BE2C (cell line): Measurements from ENCODE around the gene PTPN11.

ENCODE experiments used
- DNase-seq: peaks from one replicate; pipeline ENCODE4 v3.0.0-alpha.2; 2020
- H3K27me3 ChIP-seq: fragments of 250-450 bp; sonication (Bioruptor Pico); 2 replicates; pipeline ENCODE4 v1.5.1; 2020; ENCODE audit warnings: mild to moderate bottlenecking
- H3K36me3 ChIP-seq: fragments of 250-450 bp; sonication (Bioruptor Pico); 2 replicates; pipeline ENCODE4 v1.5.1; 2020; ENCODE audit warnings: mild to moderate bottlenecking
- H3K4me1 ChIP-seq: fragments of 250-450 bp; sonication (Bioruptor Pico); 2 replicates; pipeline ENCODE4 v1.5.1; 2020
- H3K4me3 ChIP-seq: 2 replicates; pipeline ENCODE4 v1.5.1; 2011; ENCODE audit warnings: low read depth, low read length
- H3K9me3 ChIP-seq: fragments of 250-450 bp; sonication (Bioruptor Pico); 2 replicates; pipeline ENCODE4 v1.5.1; 2020
- TF ChIP-seq, protein P1 (sequence below): IDR thresholded peaks from 2 replicates; pipeline ENCODE4 v1.5.1; 2012; ENCODE audit warnings: mild to moderate bottlenecking, low read depth, low read length

Gene PTPN11

DNA sequence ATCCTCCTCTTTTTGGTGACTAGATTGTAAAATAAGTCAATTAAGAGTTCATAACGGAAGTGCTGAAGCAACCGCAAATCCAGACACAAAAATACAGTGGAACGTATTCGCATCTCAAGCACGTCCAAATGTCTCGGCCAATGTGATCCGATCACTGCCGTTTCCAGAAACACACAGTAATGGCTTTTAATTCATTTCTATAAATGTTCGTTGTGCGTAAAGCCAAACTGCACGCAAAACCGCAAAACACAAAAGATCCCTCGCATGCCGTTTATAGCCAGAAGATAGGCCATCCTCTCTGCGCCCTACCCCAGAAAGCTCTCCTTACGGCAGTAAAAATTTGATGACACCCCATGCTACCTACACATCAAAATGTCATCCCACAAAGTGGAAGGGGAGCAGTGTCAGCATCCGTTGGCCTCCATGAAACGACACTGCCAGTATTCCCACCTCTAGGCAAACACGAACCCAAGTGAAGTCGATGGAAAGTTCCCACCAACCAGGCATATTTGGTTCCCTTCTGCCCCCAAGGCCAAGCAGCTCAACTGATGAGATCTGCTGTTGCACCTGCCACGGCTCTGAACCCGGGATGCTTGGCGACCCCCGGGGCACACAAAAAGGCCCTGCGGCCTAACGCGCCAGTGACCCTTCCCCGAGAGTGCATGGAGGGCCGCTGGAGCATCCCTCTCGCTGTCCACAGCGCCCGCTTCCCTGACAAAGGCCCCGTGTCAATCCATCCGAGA, 37.9 kb upstream of the PTPN11 start:
- peak; percentile 36 for DNase-seq
- Histone ChIP-seq H3K36me3 (no peaks in the 10 kb centered on the region), H3K9me3 (no peaks in the 10 kb centered on the region), H3K4me3 (peak overlapping the region; percentile 87), H3K4me1 (no peaks in the 10 kb centered on the region), H3K27me3 (no peaks in the 10 kb centered on the region)
- TF ChIP-seq, protein P1, sequence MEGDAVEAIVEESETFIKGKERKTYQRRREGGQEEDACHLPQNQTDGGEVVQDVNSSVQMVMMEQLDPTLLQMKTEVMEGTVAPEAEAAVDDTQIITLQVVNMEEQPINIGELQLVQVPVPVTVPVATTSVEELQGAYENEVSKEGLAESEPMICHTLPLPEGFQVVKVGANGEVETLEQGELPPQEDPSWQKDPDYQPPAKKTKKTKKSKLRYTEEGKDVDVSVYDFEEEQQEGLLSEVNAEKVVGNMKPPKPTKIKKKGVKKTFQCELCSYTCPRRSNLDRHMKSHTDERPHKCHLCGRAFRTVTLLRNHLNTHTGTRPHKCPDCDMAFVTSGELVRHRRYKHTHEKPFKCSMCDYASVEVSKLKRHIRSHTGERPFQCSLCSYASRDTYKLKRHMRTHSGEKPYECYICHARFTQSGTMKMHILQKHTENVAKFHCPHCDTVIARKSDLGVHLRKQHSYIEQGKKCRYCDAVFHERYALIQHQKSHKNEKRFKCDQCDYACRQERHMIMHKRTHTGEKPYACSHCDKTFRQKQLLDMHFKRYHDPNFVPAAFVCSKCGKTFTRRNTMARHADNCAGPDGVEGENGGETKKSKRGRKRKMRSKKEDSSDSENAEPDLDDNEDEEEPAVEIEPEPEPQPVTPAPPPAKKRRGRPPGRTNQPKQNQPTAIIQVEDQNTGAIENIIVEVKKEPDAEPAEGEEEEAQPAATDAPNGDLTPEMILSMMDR: no peak

DNA sequence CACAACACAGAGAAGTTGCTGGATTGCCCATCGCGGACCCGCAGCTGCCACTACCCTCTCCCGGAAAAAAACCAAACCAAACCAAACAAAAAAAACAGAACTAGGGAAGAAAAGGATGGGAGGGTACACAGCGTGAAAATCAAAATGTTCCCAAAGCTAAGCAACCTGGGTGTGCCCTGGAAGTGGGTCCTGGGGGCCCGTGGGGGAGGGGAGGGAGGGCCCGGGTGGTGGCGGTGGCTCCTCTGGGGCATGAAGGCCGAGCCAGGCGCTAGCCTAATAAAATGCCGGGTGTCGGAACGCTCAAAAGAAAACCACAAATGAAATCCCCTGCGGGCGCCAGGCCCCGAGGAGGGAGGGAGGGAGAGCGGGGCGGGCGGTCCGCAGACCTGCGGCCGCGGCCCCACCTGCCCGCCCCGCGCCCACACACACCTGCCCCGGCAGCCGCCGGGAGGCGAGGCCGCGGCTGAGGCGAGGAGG, 37.3 kb upstream of the PTPN11 start:
- no peaks in the 10 kb centered on the region for H3K9me3 ChIP-seq
- TF ChIP-seq, protein P1: no peak
- H3K4me3 ChIP-seq: peak overlapping the region; percentile 87
- DNase-seq: peak; percentile 42
- H3K4me1 ChIP-seq: no peaks in the 10 kb centered on the region
- H3K36me3 ChIP-seq: no peaks in the 10 kb centered on the region
- H3K27me3 ChIP-seq: no peaks in the 10 kb centered on the region

DNA sequence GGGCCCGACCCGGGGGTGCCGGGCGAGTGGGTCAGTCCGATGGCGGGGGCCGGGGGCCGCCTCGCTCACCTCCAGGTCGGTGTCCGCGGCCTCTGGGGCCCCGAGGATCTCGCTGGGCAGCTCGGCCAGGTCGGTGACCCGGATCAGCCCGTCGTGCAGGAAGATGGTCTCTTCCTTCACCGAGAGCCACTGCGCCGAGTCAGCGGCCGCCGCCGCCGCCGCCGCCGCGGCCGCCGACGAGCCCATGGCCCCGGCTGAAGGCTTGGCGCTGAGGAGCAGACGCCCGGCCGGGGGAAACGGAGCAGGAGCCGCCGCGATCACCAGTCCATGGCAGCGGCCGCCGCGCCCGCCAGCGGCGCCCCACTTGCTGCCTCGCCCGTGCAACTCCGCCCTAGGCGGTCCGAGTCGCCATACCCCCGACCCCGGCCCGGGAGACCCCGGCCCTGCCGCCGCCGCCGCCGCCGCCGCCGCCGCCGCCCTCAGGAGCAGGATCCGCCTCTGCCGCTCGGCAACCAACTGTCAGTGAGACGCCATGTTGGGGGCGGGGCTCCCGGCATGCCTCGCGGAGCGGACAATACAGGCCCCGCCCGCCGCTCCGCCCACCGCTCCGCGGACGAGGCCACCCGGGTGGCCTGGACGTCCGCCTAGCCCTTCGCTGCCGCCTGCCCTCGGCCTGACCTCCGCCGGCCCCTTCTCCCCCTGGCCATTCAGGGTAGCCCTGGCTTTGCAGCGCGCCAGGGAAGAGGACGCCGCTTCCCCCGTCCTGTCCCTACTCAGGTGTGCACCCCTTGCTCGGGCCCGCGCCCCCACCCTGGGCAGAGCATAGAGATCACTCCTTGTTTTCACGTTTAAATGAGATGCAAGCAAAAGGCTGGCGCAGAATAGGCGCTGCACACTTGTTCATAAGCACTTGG, 36.6 kb upstream of the PTPN11 start, which contains the start of gene HECTD4:
HECTD4 (minus strand) TSS at position 549 of the 914 bp plus-strand sequence; CDS start at position 246, 303 bp downstream.
- DNase-seq: peak; percentile 99
- TF ChIP-seq, protein P1: no peak
- Histone ChIP-seq H3K4me3 (peak within 1 kb of the TSS; percentile 87), H3K9me3 (no peaks in the 10 kb centered on the region), H3K36me3 (no peaks in the 10 kb centered on the region), H3K27me3 (no peaks in the 10 kb centered on the region), H3K4me1 (peaks cover 4% of the 10 kb centered on the region; the same call in 1 of the 2 replicates)

DNA sequence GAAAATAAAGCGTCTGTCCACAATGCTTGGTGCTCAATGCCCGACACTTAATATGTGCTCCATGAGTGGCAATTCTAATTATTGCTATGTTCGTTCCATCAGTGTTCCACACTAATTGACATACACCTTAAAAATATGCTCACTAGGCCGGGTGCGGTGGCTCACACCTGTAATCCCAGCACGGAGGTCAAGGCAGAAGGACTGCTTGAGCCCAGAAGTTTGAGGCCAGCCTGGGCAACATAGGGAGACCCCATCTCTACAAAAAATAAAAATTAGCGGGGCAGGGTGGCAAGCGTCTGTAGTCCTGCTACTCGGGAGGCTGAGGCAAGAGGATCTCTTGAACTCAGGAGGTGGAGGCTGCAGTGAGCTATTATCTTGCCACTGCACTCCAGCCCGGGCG, 35.9 kb upstream of the PTPN11 start:
- Histone ChIP-seq H3K36me3 (no peaks in the 10 kb centered on the region), H3K27me3 (no peaks in the 10 kb centered on the region), H3K9me3 (no peaks in the 10 kb centered on the region), H3K4me3 (peak overlapping the region; percentile 87), H3K4me1 (peaks cover 5% of the 10 kb centered on the region; the same call in 1 of the 2 replicates)
- no peak for DNase-seq
- TF ChIP-seq, protein P1: no peak

DNA sequence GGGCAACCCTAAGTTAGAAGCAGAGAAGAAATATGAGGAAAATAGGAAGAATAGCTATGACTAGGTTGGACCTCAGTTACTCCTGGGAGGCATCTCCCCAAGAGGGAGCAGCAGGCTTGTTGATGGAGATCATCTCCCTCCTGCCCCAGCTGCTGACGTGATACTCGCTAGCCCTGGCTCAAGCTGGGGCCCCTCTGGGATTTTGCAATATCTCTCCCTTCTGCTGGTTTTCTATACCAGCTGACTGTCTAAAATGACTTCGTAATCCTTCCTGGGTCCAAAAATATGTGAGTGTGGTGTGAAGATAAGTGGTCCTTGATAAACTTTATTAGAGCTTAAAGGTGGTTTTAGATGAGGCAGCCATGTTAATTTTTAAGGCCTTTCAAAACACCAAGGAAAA, 32.0 kb upstream of the PTPN11 start:
- TF ChIP-seq, protein P1: no peak
- H3K9me3 ChIP-seq: no peaks in the 10 kb centered on the region; the same call in 1 of the 2 replicates
- no peak for DNase-seq

More for the DNA sequence above, 32.0 kb upstream of the PTPN11 start:
- H3K4me3 ChIP-seq: no peak overlapping the region
- no peaks in the 10 kb centered on the region for H3K36me3 ChIP-seq
- H3K4me1 ChIP-seq: peaks cover 5% of the 10 kb centered on the region; the same call in 1 of the 2 replicates
- no peaks in the 10 kb centered on the region for H3K27me3 ChIP-seq
